ENCODE data around the gene ZNF132.
A peak's percentile ranks its signal among the peaks of the same experiment; 100 is the strongest.

GRCh38 chr19:58387338-58388174 lies 52.4 kb downstream of the ZNF132 start:
- TF ChIP-seq CTCF (IDR thresholded peaks at IDR 0.05; ENCODE audit: low read depth, low read length) (0 out of 2 replicates have a peak, but pooled peaks have one; percentile 13), EZH2phosphoT487 (IDR thresholded peaks at IDR 0.05; ENCODE audit: low read depth) (no peak)

Measured in OCI-LY3 (cell line).